WTC11 (cell line): ENCODE results near the gene GDA. TPM values are rescaled to one million over a fixed set of nuclear protein-coding genes. Genes with fewer than 3 reads are reported as not detected.

Experiments used
- ATAC-seq: fragments of 200-7000 bp; cut with Tn5 transposase; 2 replicates; pipeline ENCODE4 v1.10.0; 2021; ENCODE audit warnings: mild to moderate bottlenecking, moderate library complexity
- CTCF ChIA-PET: fragments of 300-600 bp; sonication (Branson Sonifier 250); formaldehyde crosslinking; loops from one replicate; lab custom pipeline; 2021; ENCODE audit warnings: antibody characterized with exemption; lab: Charles Lee
- POLR2A ChIA-PET: fragments of 350-600 bp; sonication (Branson Sonifier 250); formaldehyde crosslinking; loops from one replicate; lab custom pipeline; 2021; ENCODE audit warnings: antibody characterized with exemption; lab: Charles Lee
- DNase-seq: peaks from one replicate; pipeline ENCODE4 v3.0.0; 2021; ENCODE audit warnings: low spot score
- H3K27ac Mint-ChIP-seq: 2 replicates; pipeline ENCODE4 v1.8.0; 2021; ENCODE audit warnings: mixed read lengths
- H3K27me3 Mint-ChIP-seq: 2 replicates; pipeline ENCODE4 v1.8.0; 2021; ENCODE audit warnings: low read depth, mild to moderate bottlenecking, moderate library complexity, mixed read lengths
- H3K36me3 Mint-ChIP-seq: 2 replicates; pipeline ENCODE4 v1.8.0; 2021; ENCODE audit warnings: mixed read lengths
- H3K4me1 Mint-ChIP-seq: 2 replicates; pipeline ENCODE4 v1.8.0; 2022; ENCODE audit warnings: mixed read lengths
- H3K4me3 Mint-ChIP-seq: 2 replicates; pipeline ENCODE4 v1.8.0; 2021; ENCODE audit warnings: mild to moderate bottlenecking, moderate library complexity, mixed read lengths
- H3K9me3 Mint-ChIP-seq: 2 replicates; pipeline ENCODE4 v1.8.0; 2021; ENCODE audit warnings: mixed read lengths
- EMX1 ChIP-seq: fragments of 250-450 bp; sonication (Bioruptor Pico); IDR thresholded peaks from 2 replicates; pipeline ENCODE4 v1.8.0; 2021; ENCODE audit warnings: mild to moderate bottlenecking
- GABPB1 ChIP-seq: sonication (generic); formaldehyde crosslinking; IDR thresholded peaks from 2 replicates; pipeline ENCODE4 v1.8.1; 2023; ENCODE audit warnings: mild to moderate bottlenecking, missing genetic modification reagents
- GTF2I ChIP-seq: fragments of 250-450 bp; sonication (Bioruptor Pico); conservative IDR thresholded peaks from 2 replicates; pipeline ENCODE4 v1.4.0; 2021; ENCODE audit warnings: mild to moderate bottlenecking
- HMGA2 ChIP-seq: fragments of 250-450 bp; sonication (Bioruptor Pico); IDR thresholded peaks from 2 replicates; pipeline ENCODE4 v1.4.0; 2021; ENCODE audit warnings: mild to moderate bottlenecking, moderate library complexity
- KAT7 ChIP-seq: sonication (generic); formaldehyde crosslinking; IDR thresholded peaks from 2 replicates; pipeline ENCODE4 v1.8.1; 2023; ENCODE audit warnings: missing genetic modification reagents, mild to moderate bottlenecking, borderline replicate concordance
- OVOL2 ChIP-seq: fragments of 250-450 bp; sonication (Bioruptor Pico); IDR thresholded peaks from 2 replicates; pipeline ENCODE4 v1.9.0; 2021; ENCODE audit warnings: mild to moderate bottlenecking, borderline replicate concordance
- ZNF219 ChIP-seq: sonication (generic); formaldehyde crosslinking; IDR thresholded peaks from 2 replicates; pipeline ENCODE4 v1.8.0; 2023; ENCODE audit warnings: missing genetic modification reagents, mild to moderate bottlenecking, borderline replicate concordance
- total RNA-seq: library from RNA; stranded (reverse); gene quantifications from 3 replicates; pipeline ENCODE4 v1.2.3, GENCODE V29; 2021
- TF ChIP-seq, protein P1 (sequence below): sonication (generic); formaldehyde crosslinking; IDR thresholded peaks from 2 replicates; pipeline ENCODE4 v1.8.1; 2023; ENCODE audit warnings: mild to moderate bottlenecking, missing genetic modification reagents
- TF ChIP-seq, protein P2 (sequence below): sonication (generic); formaldehyde crosslinking; IDR thresholded peaks from 2 replicates; pipeline ENCODE4 v1.8.0; 2022; ENCODE audit warnings: missing genetic modification reagents
- TF ChIP-seq, protein P3 (sequence below): sonication (generic); formaldehyde crosslinking; IDR thresholded peaks from 2 replicates; pipeline ENCODE4 v1.8.1; 2023; ENCODE audit warnings: mild to moderate bottlenecking, missing genetic modification reagents, borderline replicate concordance
- TF ChIP-seq, protein P4 (sequence below): fragments of 250-450 bp; sonication (Bioruptor Pico); IDR thresholded peaks from 2 replicates; pipeline ENCODE4 v1.9.0; 2021; ENCODE audit warnings: mild to moderate bottlenecking, borderline replicate concordance
- TF ChIP-seq, protein P5 (sequence below): sonication (generic); formaldehyde crosslinking; IDR thresholded peaks from 2 replicates; pipeline ENCODE4 v1.8.0; 2022; ENCODE audit warnings: mild to moderate bottlenecking, missing genetic modification reagents
- TF ChIP-seq, protein P6 (sequence below): sonication (generic); formaldehyde crosslinking; IDR thresholded peaks from 2 replicates; pipeline ENCODE4 v1.8.1; 2022; ENCODE audit warnings: mild to moderate bottlenecking, moderate library complexity, missing genetic modification reagents
- TF ChIP-seq, protein P7 (sequence below): sonication (generic); formaldehyde crosslinking; IDR thresholded peaks from 2 replicates; pipeline ENCODE4 v1.8.1; 2023; ENCODE audit warnings: mild to moderate bottlenecking, missing genetic modification reagents, moderate library complexity
- TF ChIP-seq, protein P8 (sequence below): fragments of 250-450 bp; sonication (Bioruptor Pico); IDR thresholded peaks from 2 replicates; pipeline ENCODE4 v1.8.0; 2021; ENCODE audit warnings: mild to moderate bottlenecking
- TF ChIP-seq, protein P9 (sequence below): sonication (generic); formaldehyde crosslinking; conservative IDR thresholded peaks from 2 replicates; pipeline ENCODE4 v1.8.1; 2022; ENCODE audit warnings: mild to moderate bottlenecking, missing genetic modification reagents

GDA gene
- total RNA-seq, 1 experiment from 2014 or later: 0.68 TPM

DNA sequence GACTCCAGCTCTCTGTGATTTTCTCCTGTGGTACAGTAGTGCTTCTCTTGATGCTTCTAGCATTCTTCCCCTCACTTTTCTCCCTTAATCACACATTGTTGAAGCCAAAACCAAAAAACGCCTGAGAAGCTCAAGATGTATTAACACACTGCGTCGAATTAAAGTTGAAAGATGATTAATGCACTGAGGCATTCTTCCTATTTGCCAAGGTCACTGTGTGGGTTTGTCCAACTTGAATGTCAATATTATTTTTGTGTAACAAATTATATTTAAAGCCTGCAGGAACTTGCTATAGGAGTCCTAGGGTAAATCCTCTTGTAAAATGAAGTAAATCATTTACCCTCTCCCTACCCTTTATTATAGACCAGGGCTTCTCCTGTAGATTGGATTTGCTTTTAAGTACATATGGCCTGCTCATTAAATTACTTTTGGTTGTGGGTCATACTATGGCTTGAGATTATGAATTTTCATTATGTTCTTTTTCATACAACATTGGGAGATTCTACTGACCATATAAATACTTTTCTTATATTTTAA lies 68.1 kb downstream of the GDA start (continued):
- TF ChIP-seq, protein P1, sequence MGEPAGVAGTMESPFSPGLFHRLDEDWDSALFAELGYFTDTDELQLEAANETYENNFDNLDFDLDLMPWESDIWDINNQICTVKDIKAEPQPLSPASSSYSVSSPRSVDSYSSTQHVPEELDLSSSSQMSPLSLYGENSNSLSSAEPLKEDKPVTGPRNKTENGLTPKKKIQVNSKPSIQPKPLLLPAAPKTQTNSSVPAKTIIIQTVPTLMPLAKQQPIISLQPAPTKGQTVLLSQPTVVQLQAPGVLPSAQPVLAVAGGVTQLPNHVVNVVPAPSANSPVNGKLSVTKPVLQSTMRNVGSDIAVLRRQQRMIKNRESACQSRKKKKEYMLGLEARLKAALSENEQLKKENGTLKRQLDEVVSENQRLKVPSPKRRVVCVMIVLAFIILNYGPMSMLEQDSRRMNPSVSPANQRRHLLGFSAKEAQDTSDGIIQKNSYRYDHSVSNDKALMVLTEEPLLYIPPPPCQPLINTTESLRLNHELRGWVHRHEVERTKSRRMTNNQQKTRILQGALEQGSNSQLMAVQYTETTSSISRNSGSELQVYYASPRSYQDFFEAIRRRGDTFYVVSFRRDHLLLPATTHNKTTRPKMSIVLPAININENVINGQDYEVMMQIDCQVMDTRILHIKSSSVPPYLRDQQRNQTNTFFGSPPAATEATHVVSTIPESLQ (CRISPR knock-in tag): no peak
- TF ChIP-seq, protein P2, sequence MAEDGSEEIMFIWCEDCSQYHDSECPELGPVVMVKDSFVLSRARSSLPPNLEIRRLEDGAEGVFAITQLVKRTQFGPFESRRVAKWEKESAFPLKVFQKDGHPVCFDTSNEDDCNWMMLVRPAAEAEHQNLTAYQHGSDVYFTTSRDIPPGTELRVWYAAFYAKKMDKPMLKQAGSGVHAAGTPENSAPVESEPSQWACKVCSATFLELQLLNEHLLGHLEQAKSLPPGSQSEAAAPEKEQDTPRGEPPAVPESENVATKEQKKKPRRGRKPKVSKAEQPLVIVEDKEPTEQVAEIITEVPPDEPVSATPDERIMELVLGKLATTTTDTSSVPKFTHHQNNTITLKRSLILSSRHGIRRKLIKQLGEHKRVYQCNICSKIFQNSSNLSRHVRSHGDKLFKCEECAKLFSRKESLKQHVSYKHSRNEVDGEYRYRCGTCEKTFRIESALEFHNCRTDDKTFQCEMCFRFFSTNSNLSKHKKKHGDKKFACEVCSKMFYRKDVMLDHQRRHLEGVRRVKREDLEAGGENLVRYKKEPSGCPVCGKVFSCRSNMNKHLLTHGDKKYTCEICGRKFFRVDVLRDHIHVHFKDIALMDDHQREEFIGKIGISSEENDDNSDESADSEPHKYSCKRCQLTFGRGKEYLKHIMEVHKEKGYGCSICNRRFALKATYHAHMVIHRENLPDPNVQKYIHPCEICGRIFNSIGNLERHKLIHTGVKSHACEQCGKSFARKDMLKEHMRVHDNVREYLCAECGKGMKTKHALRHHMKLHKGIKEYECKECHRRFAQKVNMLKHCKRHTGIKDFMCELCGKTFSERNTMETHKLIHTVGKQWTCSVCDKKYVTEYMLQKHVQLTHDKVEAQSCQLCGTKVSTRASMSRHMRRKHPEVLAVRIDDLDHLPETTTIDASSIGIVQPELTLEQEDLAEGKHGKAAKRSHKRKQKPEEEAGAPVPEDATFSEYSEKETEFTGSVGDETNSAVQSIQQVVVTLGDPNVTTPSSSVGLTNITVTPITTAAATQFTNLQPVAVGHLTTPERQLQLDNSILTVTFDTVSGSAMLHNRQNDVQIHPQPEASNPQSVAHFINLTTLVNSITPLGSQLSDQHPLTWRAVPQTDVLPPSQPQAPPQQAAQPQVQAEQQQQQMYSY (CRISPR knock-in tag): no peak
- TF ChIP-seq, protein P3, sequence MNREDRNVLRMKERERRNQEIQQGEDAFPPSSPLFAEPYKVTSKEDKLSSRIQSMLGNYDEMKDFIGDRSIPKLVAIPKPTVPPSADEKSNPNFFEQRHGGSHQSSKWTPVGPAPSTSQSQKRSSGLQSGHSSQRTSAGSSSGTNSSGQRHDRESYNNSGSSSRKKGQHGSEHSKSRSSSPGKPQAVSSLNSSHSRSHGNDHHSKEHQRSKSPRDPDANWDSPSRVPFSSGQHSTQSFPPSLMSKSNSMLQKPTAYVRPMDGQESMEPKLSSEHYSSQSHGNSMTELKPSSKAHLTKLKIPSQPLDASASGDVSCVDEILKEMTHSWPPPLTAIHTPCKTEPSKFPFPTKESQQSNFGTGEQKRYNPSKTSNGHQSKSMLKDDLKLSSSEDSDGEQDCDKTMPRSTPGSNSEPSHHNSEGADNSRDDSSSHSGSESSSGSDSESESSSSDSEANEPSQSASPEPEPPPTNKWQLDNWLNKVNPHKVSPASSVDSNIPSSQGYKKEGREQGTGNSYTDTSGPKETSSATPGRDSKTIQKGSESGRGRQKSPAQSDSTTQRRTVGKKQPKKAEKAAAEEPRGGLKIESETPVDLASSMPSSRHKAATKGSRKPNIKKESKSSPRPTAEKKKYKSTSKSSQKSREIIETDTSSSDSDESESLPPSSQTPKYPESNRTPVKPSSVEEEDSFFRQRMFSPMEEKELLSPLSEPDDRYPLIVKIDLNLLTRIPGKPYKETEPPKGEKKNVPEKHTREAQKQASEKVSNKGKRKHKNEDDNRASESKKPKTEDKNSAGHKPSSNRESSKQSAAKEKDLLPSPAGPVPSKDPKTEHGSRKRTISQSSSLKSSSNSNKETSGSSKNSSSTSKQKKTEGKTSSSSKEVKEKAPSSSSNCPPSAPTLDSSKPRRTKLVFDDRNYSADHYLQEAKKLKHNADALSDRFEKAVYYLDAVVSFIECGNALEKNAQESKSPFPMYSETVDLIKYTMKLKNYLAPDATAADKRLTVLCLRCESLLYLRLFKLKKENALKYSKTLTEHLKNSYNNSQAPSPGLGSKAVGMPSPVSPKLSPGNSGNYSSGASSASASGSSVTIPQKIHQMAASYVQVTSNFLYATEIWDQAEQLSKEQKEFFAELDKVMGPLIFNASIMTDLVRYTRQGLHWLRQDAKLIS (CRISPR knock-in tag): no peak
- TF ChIP-seq GTF2I (CRISPR knock-in tag) (no peak), OVOL2 (CRISPR knock-in tag) (no peak), GABPB1 (CRISPR knock-in tag) (no peak), EMX1 (no peak)
- TF ChIP-seq, protein P4, sequence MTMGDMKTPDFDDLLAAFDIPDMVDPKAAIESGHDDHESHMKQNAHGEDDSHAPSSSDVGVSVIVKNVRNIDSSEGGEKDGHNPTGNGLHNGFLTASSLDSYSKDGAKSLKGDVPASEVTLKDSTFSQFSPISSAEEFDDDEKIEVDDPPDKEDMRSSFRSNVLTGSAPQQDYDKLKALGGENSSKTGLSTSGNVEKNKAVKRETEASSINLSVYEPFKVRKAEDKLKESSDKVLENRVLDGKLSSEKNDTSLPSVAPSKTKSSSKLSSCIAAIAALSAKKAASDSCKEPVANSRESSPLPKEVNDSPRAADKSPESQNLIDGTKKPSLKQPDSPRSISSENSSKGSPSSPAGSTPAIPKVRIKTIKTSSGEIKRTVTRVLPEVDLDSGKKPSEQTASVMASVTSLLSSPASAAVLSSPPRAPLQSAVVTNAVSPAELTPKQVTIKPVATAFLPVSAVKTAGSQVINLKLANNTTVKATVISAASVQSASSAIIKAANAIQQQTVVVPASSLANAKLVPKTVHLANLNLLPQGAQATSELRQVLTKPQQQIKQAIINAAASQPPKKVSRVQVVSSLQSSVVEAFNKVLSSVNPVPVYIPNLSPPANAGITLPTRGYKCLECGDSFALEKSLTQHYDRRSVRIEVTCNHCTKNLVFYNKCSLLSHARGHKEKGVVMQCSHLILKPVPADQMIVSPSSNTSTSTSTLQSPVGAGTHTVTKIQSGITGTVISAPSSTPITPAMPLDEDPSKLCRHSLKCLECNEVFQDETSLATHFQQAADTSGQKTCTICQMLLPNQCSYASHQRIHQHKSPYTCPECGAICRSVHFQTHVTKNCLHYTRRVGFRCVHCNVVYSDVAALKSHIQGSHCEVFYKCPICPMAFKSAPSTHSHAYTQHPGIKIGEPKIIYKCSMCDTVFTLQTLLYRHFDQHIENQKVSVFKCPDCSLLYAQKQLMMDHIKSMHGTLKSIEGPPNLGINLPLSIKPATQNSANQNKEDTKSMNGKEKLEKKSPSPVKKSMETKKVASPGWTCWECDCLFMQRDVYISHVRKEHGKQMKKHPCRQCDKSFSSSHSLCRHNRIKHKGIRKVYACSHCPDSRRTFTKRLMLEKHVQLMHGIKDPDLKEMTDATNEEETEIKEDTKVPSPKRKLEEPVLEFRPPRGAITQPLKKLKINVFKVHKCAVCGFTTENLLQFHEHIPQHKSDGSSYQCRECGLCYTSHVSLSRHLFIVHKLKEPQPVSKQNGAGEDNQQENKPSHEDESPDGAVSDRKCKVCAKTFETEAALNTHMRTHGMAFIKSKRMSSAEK (CRISPR knock-in tag): no peak
- TF ChIP-seq, protein P5, sequence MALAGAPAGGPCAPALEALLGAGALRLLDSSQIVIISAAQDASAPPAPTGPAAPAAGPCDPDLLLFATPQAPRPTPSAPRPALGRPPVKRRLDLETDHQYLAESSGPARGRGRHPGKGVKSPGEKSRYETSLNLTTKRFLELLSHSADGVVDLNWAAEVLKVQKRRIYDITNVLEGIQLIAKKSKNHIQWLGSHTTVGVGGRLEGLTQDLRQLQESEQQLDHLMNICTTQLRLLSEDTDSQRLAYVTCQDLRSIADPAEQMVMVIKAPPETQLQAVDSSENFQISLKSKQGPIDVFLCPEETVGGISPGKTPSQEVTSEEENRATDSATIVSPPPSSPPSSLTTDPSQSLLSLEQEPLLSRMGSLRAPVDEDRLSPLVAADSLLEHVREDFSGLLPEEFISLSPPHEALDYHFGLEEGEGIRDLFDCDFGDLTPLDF (CRISPR knock-in tag): no peak

DNA sequence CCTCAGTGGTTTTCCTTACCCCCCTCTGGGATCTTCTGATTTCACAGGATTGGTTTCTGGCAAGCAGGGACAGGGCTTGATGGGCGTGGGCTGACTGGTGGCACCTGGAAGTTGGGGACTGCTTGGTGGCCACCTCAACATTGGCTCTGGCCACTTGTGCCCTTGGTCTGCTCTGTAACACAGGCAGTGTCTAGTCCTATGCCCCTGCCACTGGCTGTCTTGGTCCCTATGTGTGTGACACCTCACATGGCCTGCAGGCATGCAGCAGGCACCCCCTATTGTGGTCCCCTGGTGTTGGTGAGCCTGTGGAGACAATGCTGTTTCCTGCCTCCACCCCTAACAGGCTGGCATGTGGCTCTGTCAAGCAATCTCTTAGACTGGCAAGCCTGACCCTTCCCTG lies 71.3 kb downstream of the GDA start:
- ATAC-seq (no peak), DNase-seq (no peak)
- H3K27ac Mint-ChIP-seq: no peak overlapping the region
- H3K36me3 Mint-ChIP-seq: 0 out of 2 replicates have a peak, but pooled peaks cover 3% of the 10 kb centered on the region
- peaks cover 3% of the 10 kb centered on the region; the same call in 1 of the 2 replicates for H3K4me1 Mint-ChIP-seq
- ChIA-PET CTCF (no interaction called here), POLR2A (no interaction called here)
- H3K27me3 Mint-ChIP-seq: no peaks in the 10 kb centered on the region
- H3K4me3 Mint-ChIP-seq: no peak overlapping the region
- peaks cover 22% of the 10 kb centered on the region for H3K9me3 Mint-ChIP-seq
- TF ChIP-seq, protein P6, sequence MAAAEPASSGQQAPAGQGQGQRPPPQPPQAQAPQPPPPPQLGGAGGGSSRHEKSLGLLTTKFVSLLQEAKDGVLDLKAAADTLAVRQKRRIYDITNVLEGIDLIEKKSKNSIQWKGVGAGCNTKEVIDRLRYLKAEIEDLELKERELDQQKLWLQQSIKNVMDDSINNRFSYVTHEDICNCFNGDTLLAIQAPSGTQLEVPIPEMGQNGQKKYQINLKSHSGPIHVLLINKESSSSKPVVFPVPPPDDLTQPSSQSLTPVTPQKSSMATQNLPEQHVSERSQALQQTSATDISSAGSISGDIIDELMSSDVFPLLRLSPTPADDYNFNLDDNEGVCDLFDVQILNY: no peak
- TF ChIP-seq, protein P7, sequence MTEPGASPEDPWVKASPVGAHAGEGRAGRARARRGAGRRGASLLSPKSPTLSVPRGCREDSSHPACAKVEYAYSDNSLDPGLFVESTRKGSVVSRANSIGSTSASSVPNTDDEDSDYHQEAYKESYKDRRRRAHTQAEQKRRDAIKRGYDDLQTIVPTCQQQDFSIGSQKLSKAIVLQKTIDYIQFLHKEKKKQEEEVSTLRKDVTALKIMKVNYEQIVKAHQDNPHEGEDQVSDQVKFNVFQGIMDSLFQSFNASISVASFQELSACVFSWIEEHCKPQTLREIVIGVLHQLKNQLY (CRISPR knock-in tag): no peak
- TF ChIP-seq KAT7 (CRISPR knock-in tag) (no peak), ZNF219 (CRISPR knock-in tag) (no peak), HMGA2 (no peak)
- TF ChIP-seq, protein P8, sequence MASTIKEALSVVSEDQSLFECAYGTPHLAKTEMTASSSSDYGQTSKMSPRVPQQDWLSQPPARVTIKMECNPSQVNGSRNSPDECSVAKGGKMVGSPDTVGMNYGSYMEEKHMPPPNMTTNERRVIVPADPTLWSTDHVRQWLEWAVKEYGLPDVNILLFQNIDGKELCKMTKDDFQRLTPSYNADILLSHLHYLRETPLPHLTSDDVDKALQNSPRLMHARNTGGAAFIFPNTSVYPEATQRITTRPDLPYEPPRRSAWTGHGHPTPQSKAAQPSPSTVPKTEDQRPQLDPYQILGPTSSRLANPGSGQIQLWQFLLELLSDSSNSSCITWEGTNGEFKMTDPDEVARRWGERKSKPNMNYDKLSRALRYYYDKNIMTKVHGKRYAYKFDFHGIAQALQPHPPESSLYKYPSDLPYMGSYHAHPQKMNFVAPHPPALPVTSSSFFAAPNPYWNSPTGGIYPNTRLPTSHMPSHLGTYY: no peak
- TF ChIP-seq, protein P9, sequence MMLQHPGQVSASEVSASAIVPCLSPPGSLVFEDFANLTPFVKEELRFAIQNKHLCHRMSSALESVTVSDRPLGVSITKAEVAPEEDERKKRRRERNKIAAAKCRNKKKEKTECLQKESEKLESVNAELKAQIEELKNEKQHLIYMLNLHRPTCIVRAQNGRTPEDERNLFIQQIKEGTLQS: no peak
